Uterus (tissue), 2 donors: ENCODE measurements around the gene TOLLIP.

ENCODE experiments used
- POLR2A ChIP-seq, 2 donors: fragments of 450-650 bp; IDR thresholded peaks; one replicate each; pipeline ENCODE4 v1.6.1; 2016; ENCODE audit warnings: antibody characterized with exemption in 2 of 2, mild to moderate bottlenecking in 1 of 2, moderate library complexity in 1 of 2
- TF ChIP-seq, protein P1 (sequence below), 4 experiments: fragments of 200-600 bp in 2 of 4; fragments of 450-650 bp in 2 of 4; sonication (generic) in 2 of 4; IDR thresholded peaks; one replicate each; pipeline ENCODE4 v1.5.1; 2016 to 2019; ENCODE audit warnings: antibody characterized with exemption in 4 of 4, mild to moderate bottlenecking in 2 of 4, moderate library complexity in 1 of 4

GRCh38 chr11:1271406-1271805 lies 38.0 kb downstream of the TOLLIP start:
- TF ChIP-seq, protein P1, sequence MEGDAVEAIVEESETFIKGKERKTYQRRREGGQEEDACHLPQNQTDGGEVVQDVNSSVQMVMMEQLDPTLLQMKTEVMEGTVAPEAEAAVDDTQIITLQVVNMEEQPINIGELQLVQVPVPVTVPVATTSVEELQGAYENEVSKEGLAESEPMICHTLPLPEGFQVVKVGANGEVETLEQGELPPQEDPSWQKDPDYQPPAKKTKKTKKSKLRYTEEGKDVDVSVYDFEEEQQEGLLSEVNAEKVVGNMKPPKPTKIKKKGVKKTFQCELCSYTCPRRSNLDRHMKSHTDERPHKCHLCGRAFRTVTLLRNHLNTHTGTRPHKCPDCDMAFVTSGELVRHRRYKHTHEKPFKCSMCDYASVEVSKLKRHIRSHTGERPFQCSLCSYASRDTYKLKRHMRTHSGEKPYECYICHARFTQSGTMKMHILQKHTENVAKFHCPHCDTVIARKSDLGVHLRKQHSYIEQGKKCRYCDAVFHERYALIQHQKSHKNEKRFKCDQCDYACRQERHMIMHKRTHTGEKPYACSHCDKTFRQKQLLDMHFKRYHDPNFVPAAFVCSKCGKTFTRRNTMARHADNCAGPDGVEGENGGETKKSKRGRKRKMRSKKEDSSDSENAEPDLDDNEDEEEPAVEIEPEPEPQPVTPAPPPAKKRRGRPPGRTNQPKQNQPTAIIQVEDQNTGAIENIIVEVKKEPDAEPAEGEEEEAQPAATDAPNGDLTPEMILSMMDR (IDR thresholded peaks at IDR 0.05), result no peak
- no peak for TF ChIP-seq POLR2A (IDR thresholded peaks at IDR 0.05)
